HepG2 (cell line): ENCODE results near the gene VEGFA. TPM values are rescaled to one million over a fixed set of nuclear protein-coding genes. Genes with fewer than 3 reads are reported as not detected.

Experiments
- IKZF4 ChIP-seq: sonication (generic); formaldehyde crosslinking; IDR thresholded peaks from 2 replicates; pipeline ENCODE4 v1.5.1; 2020; ENCODE audit warnings: borderline replicate concordance, mild to moderate bottlenecking, low read depth, missing genetic modification reagents; ENCODE audit errors: not compliant biosample characterization
- ZBTB20 ChIP-seq: sonication (generic); formaldehyde crosslinking; IDR thresholded peaks from 2 replicates; pipeline ENCODE4 v1.8.1; 2023; ENCODE audit warnings: missing genetic modification reagents, low read depth, mild to moderate bottlenecking, borderline replicate concordance
- ZNF512 ChIP-seq: sonication (generic); formaldehyde crosslinking; IDR thresholded peaks from 2 replicates; pipeline ENCODE4 v1.4.0; 2020; ENCODE audit warnings: mild to moderate bottlenecking, missing genetic modification reagents
- polyA plus RNA-seq, 8 experiments: library from polyadenylated mRNA; depleted of rRNA in 3 of 8; stranded (reverse) in 7 of 8; unstranded in 1 of 8; fragments of >200 nt; fragmentation: Illumina TruSeq in 4 of 8; extraction: Trizol in 4 of 8; gene quantifications; 2 replicates each; pipeline versions ENCODE4 v1.2.1 to v1.2.3, GENCODE V29; 2011 to 2016; ENCODE audit warnings: low read depth in 4 of 8, missing spikeins in 1 of 8, mixed read lengths in 1 of 8; ENCODE audit not compliant: insufficient read depth in 1 of 8
- total RNA-seq, 5 experiments: library from RNA; depleted of rRNA; stranded (reverse); fragments of >200 nt; fragmentation: Illumina TruSeq; extraction: Trizol; gene quantifications; 2 replicates each; pipeline ENCODE4 v1.2.3, GENCODE V29; 2016; ENCODE audit warnings: low read depth in 1 of 5
- TF ChIP-seq, protein P1 (sequence below): sonication (generic); formaldehyde crosslinking; IDR thresholded peaks from 2 replicates; pipeline ENCODE4 v1.9.0; 2021; ENCODE audit warnings: mild to moderate bottlenecking, missing genetic modification reagents

The VEGFA gene
- total and polyA plus RNA-seq, 2 of the 13 experiments (the other 11 are each of a cell fraction or from before 2014, with no cell fraction given): 68.1 to 629 TPM

- TF ChIP-seq, protein P1, sequence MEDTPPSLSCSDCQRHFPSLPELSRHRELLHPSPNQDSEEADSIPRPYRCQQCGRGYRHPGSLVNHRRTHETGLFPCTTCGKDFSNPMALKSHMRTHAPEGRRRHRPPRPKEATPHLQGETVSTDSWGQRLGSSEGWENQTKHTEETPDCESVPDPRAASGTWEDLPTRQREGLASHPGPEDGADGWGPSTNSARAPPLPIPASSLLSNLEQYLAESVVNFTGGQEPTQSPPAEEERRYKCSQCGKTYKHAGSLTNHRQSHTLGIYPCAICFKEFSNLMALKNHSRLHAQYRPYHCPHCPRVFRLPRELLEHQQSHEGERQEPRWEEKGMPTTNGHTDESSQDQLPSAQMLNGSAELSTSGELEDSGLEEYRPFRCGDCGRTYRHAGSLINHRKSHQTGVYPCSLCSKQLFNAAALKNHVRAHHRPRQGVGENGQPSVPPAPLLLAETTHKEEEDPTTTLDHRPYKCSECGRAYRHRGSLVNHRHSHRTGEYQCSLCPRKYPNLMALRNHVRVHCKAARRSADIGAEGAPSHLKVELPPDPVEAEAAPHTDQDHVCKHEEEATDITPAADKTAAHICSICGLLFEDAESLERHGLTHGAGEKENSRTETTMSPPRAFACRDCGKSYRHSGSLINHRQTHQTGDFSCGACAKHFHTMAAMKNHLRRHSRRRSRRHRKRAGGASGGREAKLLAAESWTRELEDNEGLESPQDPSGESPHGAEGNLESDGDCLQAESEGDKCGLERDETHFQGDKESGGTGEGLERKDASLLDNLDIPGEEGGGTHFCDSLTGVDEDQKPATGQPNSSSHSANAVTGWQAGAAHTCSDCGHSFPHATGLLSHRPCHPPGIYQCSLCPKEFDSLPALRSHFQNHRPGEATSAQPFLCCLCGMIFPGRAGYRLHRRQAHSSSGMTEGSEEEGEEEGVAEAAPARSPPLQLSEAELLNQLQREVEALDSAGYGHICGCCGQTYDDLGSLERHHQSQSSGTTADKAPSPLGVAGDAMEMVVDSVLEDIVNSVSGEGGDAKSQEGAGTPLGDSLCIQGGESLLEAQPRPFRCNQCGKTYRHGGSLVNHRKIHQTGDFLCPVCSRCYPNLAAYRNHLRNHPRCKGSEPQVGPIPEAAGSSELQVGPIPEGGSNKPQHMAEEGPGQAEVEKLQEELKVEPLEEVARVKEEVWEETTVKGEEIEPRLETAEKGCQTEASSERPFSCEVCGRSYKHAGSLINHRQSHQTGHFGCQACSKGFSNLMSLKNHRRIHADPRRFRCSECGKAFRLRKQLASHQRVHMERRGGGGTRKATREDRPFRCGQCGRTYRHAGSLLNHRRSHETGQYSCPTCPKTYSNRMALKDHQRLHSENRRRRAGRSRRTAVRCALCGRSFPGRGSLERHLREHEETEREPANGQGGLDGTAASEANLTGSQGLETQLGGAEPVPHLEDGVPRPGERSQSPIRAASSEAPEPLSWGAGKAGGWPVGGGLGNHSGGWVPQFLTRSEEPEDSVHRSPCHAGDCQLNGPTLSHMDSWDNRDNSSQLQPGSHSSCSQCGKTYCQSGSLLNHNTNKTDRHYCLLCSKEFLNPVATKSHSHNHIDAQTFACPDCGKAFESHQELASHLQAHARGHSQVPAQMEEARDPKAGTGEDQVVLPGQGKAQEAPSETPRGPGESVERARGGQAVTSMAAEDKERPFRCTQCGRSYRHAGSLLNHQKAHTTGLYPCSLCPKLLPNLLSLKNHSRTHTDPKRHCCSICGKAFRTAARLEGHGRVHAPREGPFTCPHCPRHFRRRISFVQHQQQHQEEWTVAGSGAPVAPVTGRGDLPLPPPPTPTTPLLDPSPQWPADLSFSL: peak; percentile 61; the same call in 1 of the 2 replicates
- TF ChIP-seq ZNF512 (CRISPR knock-in tag) (no peak), IKZF4 (CRISPR knock-in tag) (peak; percentile 32), ZBTB20 (CRISPR knock-in tag) (0 out of 2 replicates have a peak, but pooled peaks have one; percentile 7)
These were observed 44.9 kb upstream of the VEGFA start (continued) for GRCh38 chr6:43724914-43725642.
